Dendritic cell treated with granulocyte-macrophage colony-stimulating factor and Interleukin-4, amounts not matched to agents 40 ng/mL and 50 ng/mL, for 4 days (primary cell): ENCODE data around the gene PNO1.

ENCODE experiments used
- H3K27ac Mint-ChIP-seq: one replicate; pipeline ENCODE4 v1.8.0; 2022; ENCODE audit warnings: mild to moderate bottlenecking, mixed read lengths
- H3K27me3 Mint-ChIP-seq: one replicate; pipeline ENCODE4 v1.8.0; 2022; ENCODE audit warnings: mild to moderate bottlenecking, mixed read lengths
- H3K36me3 Mint-ChIP-seq: one replicate; pipeline ENCODE4 v1.8.0; 2022; ENCODE audit warnings: low read depth, mixed read lengths
- H3K4me1 Mint-ChIP-seq: one replicate; pipeline ENCODE4 v1.8.0; 2022; ENCODE audit warnings: low read depth, mixed read lengths
- H3K4me3 Mint-ChIP-seq: one replicate; pipeline ENCODE4 v1.8.0; 2022; ENCODE audit warnings: mild to moderate bottlenecking, moderate library complexity, mixed read lengths
- H3K9me3 Mint-ChIP-seq: one replicate; pipeline ENCODE4 v1.8.0; 2022; ENCODE audit warnings: mixed read lengths
- intact Hi-C: fragments of 100-400 bp; cut with micrococcal nuclease; formaldehyde crosslinking; loops from one replicate; pipeline ENCODE4 v1.15.0; 2022

The PNO1 gene

DNA sequence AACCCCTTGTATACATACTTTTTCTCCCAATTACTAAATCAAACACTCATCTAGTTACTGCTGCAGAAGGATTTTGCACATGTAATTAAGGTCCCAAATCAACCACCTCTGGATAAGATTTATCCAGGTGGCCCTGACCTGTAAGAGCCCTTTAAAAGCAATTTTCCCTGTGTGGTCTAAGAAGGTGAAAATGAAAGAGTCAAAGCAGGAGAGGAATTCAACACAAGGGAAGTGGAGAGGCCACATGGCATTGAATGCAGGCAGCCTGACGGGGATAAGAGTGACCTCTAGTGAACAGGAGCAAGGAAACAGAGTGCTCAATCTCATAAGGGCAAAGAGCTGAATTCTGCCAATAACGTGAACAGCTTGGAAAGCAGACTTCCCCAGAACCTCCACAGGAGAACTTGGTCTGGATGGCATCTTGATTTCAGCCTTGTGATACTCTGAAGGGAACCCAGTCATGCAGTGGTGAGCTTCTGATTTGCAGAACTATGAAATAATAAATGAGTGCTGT, 67.5 kb downstream of the PNO1 start:
- intact Hi-C loops: no loop called here
- H3K4me1 Mint-ChIP-seq: peaks cover 70% of the 10 kb centered on the region
- no peaks in the 10 kb centered on the region for H3K27me3 Mint-ChIP-seq
- H3K9me3 Mint-ChIP-seq: no peaks in the 10 kb centered on the region
- peaks cover 18% of the 10 kb centered on the region for H3K36me3 Mint-ChIP-seq
- H3K27ac Mint-ChIP-seq: peak overlapping the region; percentile 61
- H3K4me3 Mint-ChIP-seq: peak overlapping the region; percentile 32
